Measurements from ENCODE around the gene CDCA7L.
"Not testable (repeated sequence)": the region's sequence is repeated elsewhere in the genome, so short reads cannot be mapped to it uniquely, and the experiment has no call there.

Gene CDCA7L

GRCh38 chr7:21903020-21903786, 42.5 kb downstream of the CDCA7L start:
- peak; percentile 60 for DNase-seq

GRCh38 chr7:21902240-21902639, 43.5 kb downstream of the CDCA7L start:
- DNase-seq: peak; percentile 75

GRCh38 chr7:21898265-21898930, 47.3 kb downstream of the CDCA7L start:
- DNase-seq: no peak

GRCh38 chr7:21893401-21893800, 52.3 kb downstream of the CDCA7L start:
- DNase-seq: no peak

- DNase-seq: no peak
Observed at GRCh38 chr7:21891291-21891690, 54.4 kb downstream of the CDCA7L start.

GRCh38 chr7:21887779-21888178, 57.9 kb downstream of the CDCA7L start:
- DNase-seq: no peak

GRCh38 chr7:21887353-21887752, 58.3 kb downstream of the CDCA7L start:
- no peak for DNase-seq

GRCh38 chr7:21886396-21886795, 59.3 kb downstream of the CDCA7L start:
- no peak for DNase-seq

GRCh38 chr7:21884496-21884895, 61.2 kb downstream of the CDCA7L start:
- no peak for DNase-seq

GRCh38 chr7:21883501-21883900, 62.2 kb downstream of the CDCA7L start:
- not testable (repeated sequence) for DNase-seq

GRCh38 chr7:21883069-21883468, 62.6 kb downstream of the CDCA7L start:
- DNase-seq: no peak

- peak; percentile 7 for DNase-seq
Observed at GRCh38 chr7:21869785-21870402, 75.8 kb downstream of the CDCA7L start.

- no peak for DNase-seq
Observed at GRCh38 chr7:21868576-21868850, 77.2 kb downstream of the CDCA7L start.

- no peak for DNase-seq
Observed at GRCh38 chr7:21867816-21868575, 77.7 kb downstream of the CDCA7L start.

GRCh38 chr7:21867226-21867625, 78.5 kb downstream of the CDCA7L start:
- DNase-seq: no peak

GRCh38 chr7:21866731-21867130, 79.0 kb downstream of the CDCA7L start:
- DNase-seq: no peak

- DNase-seq: peak; percentile 20
Observed at GRCh38 chr7:21865631-21866204, 80.0 kb downstream of the CDCA7L start.

GRCh38 chr7:21851559-21851967, 94.1 kb downstream of the CDCA7L start:
- DNase-seq: no peak
